IPS-20b (cell line): ENCODE results near the gene OTOGL.

Experiments
- H3K27ac ChIP-seq: one replicate; pipeline ENCODE4 v1.5.1; 2013; ENCODE audit warnings: low read length
- H3K27me3 ChIP-seq: 2 replicates; pipeline ENCODE4 v1.6.1; 2013; ENCODE audit warnings: mild to moderate bottlenecking, low read length, inconsistent platforms; ENCODE audit not compliant: insufficient read depth
- H3K36me3 ChIP-seq: 2 replicates; pipeline ENCODE4 v1.6.1; 2013; ENCODE audit warnings: low read depth, mild to moderate bottlenecking, inconsistent platforms, low read length, moderate library complexity; ENCODE audit not compliant: insufficient read depth
- H3K4me1 ChIP-seq: 2 replicates; pipeline ENCODE4 v1.6.1; 2013; ENCODE audit warnings: mild to moderate bottlenecking, control low read depth, inconsistent platforms, low read length, moderate library complexity; ENCODE audit not compliant: insufficient read depth
- H3K4me3 ChIP-seq: 2 replicates; pipeline ENCODE4 v1.5.1; 2013; ENCODE audit warnings: mild to moderate bottlenecking, low read length, inconsistent platforms
- H3K9ac ChIP-seq: 2 replicates; pipeline ENCODE4 v1.6.1; 2013; ENCODE audit warnings: low read depth, mild to moderate bottlenecking, inconsistent platforms, low read length, moderate library complexity
- H3K9me3 ChIP-seq: 2 replicates; pipeline ENCODE4 v1.6.1; 2013; ENCODE audit warnings: mild to moderate bottlenecking, low read depth, low read length, inconsistent platforms; ENCODE audit not compliant: insufficient read depth

OTOGL gene

DNA sequence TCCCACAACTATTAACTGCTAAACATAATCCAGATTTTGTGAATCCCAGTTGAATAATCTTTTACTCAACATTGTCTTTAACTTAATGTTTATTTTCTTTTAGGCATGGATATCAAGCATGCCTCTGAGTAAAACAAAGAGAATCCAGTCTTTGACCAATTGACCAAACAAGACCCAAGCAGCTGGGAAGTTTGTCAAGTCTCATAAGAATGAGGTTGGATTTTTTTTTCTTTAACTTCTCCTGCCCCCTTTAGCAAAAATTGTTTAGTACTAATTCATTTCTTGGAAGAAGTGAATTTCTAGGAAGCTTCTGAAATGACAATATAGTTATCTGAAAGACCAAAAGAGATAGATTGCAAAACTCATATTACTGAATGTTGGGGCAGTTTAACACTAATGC lies 89.9 kb downstream of the OTOGL start:
- Histone ChIP-seq H3K36me3 (no peaks in the 10 kb centered on the region), H3K27ac (no peak overlapping the region), H3K4me3 (no peak overlapping the region), H3K9me3 (no peaks in the 10 kb centered on the region), H3K27me3 (no peaks in the 10 kb centered on the region), H3K4me1 (peaks cover 4% of the 10 kb centered on the region; the same call in 1 of the 2 replicates), H3K9ac (no peak overlapping the region)

- Histone ChIP-seq H3K4me1 (peaks cover 4% of the 10 kb centered on the region; the same call in 1 of the 2 replicates), H3K9ac (no peak overlapping the region), H3K27me3 (no peaks in the 10 kb centered on the region), H3K27ac (no peak overlapping the region), H3K4me3 (no peak overlapping the region), H3K9me3 (no peaks in the 10 kb centered on the region), H3K36me3 (no peaks in the 10 kb centered on the region)
Observed at GRCh38 chr12:80190001-80190400, 90.7 kb downstream of the OTOGL start.

DNA sequence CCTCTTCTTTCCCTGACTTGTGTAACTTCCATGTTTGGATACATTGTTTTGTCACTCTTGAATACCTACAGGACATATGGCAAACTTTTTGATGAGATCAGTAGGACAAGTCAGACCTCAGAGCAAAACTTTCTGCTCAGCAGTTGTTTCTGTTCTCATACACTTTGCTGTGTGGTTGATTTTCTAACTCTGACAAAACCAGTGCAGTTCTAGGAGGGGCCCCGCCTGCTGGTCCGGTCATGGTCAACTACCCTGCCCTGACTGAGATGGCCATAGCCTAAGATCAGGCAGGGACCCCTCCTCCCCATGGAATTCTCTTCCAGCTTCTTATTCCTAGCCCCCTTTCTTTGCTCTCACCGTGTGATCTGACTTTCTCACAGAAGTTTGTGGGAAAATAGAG lies 92.8 kb downstream of the OTOGL start:
- Histone ChIP-seq H3K36me3 (no peaks in the 10 kb centered on the region), H3K9ac (0 out of 2 replicates have a peak overlapping the region, but pooled peaks have one; percentile 17), H3K9me3 (no peaks in the 10 kb centered on the region), H3K27ac (no peak overlapping the region), H3K4me3 (no peak overlapping the region), H3K27me3 (no peaks in the 10 kb centered on the region), H3K4me1 (peaks cover 4% of the 10 kb centered on the region; the same call in 1 of the 2 replicates)

DNA sequence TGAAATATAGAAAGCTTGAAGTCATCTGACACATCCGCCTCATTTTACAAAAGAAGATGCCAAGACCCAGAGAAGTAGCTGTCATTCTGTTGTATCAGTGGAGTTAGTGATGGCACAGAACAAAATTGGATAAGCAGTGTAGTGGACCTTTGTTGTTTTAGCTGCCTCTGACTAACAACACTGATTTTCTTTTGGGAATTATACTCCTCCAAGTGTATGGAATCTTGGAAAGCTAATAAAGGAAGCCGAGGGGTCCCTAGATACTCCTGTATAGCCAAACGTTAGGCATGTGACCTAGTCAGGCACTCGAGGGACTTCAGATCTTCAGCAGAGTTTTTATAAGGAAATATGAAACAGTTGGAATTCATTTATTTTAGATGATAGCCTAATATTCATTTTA lies 94.5 kb downstream of the OTOGL start:
- no peaks in the 10 kb centered on the region for H3K9me3 ChIP-seq
- H3K4me3 ChIP-seq, result no peak overlapping the region
- H3K9ac ChIP-seq, result no peak overlapping the region
- H3K4me1 ChIP-seq, result peaks cover 4% of the 10 kb centered on the region; the same call in 1 of the 2 replicates
- H3K36me3 ChIP-seq, result no peaks in the 10 kb centered on the region
- H3K27me3 ChIP-seq, result no peaks in the 10 kb centered on the region
- no peak overlapping the region for H3K27ac ChIP-seq

- Histone ChIP-seq H3K9ac (no peak overlapping the region), H3K4me3 (no peak overlapping the region), H3K27me3 (no peaks in the 10 kb centered on the region), H3K9me3 (no peaks in the 10 kb centered on the region), H3K27ac (no peak overlapping the region), H3K36me3 (no peaks in the 10 kb centered on the region), H3K4me1 (peaks cover 4% of the 10 kb centered on the region; the same call in 1 of the 2 replicates)
Observed at GRCh38 chr12:80195074-80195726, 95.9 kb downstream of the OTOGL start.

DNA sequence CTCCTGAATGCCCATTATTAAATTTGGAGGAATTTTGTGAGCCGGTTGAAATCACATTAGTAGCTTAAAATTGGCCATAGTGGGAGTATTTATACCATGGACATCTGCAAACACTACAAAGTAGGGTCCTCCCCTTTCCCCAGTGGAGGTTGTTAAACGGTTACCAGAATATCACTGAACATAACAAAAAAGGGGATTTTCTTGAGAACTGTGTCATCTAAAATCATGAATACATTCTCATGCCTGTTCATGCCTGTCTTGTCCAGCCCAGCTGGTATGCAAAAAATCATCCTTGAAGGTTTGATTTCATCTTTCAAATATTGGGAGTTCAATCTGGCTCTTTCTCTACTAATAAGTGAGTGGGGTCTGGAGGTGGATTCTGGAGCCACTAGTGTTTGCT lies 96.4 kb downstream of the OTOGL start:
- no peak overlapping the region for H3K27ac ChIP-seq
- H3K9ac ChIP-seq, result no peak overlapping the region
- H3K36me3 ChIP-seq, result no peaks in the 10 kb centered on the region
- H3K4me1 ChIP-seq, result peaks cover 4% of the 10 kb centered on the region; the same call in 1 of the 2 replicates
- no peaks in the 10 kb centered on the region for H3K27me3 ChIP-seq
- H3K4me3 ChIP-seq, result no peak overlapping the region
- no peaks in the 10 kb centered on the region for H3K9me3 ChIP-seq

GRCh38 chr12:80196419-80196818 lies 97.1 kb downstream of the OTOGL start:
- no peaks in the 10 kb centered on the region for H3K27me3 ChIP-seq
- H3K4me3 ChIP-seq, result no peak overlapping the region
- H3K4me1 ChIP-seq, result peaks cover 4% of the 10 kb centered on the region; the same call in 1 of the 2 replicates
- no peak overlapping the region for H3K27ac ChIP-seq
- H3K9ac ChIP-seq, result no peak overlapping the region
- no peaks in the 10 kb centered on the region for H3K9me3 ChIP-seq
- no peaks in the 10 kb centered on the region for H3K36me3 ChIP-seq

GRCh38 chr12:80198782-80199337 lies 99.5 kb downstream of the OTOGL start:
- no peak overlapping the region for H3K9ac ChIP-seq
- H3K27ac ChIP-seq, result no peak overlapping the region
- H3K36me3 ChIP-seq, result no peaks in the 10 kb centered on the region
- H3K27me3 ChIP-seq, result no peaks in the 10 kb centered on the region
- H3K4me1 ChIP-seq, result peaks cover 5% of the 10 kb centered on the region; the same call in 1 of the 2 replicates
- H3K4me3 ChIP-seq, result no peak overlapping the region
- H3K9me3 ChIP-seq, result no peaks in the 10 kb centered on the region

DNA sequence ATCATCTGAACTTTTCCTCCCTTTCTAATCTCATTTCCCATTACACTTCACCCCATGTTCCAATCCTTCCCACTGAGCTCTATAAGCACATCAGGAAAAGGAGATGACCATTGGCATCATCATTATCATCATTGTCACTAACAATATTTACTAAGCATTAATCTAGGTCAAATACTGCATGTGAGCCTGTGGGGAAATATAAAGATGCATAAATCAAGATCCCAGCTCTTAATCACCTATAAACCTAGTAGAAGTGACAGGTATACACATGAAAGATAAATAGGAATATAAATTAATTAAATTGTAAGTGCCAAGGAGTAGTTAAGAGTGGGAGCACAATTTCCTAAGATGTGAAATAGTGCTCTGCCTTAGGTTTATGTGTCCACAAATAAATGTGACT lies 100.6 kb downstream of the OTOGL start:
- Histone ChIP-seq H3K9ac (no peak overlapping the region), H3K4me1 (peaks cover 5% of the 10 kb centered on the region; the same call in 1 of the 2 replicates), H3K4me3 (no peak overlapping the region), H3K9me3 (no peaks in the 10 kb centered on the region), H3K27me3 (no peaks in the 10 kb centered on the region), H3K36me3 (no peaks in the 10 kb centered on the region), H3K27ac (no peak overlapping the region)

GRCh38 chr12:80200414-80200813 lies 101.1 kb downstream of the OTOGL start:
- Histone ChIP-seq H3K4me1 (peaks cover 5% of the 10 kb centered on the region; the same call in 1 of the 2 replicates), H3K36me3 (no peaks in the 10 kb centered on the region), H3K9me3 (no peaks in the 10 kb centered on the region), H3K27me3 (no peaks in the 10 kb centered on the region), H3K4me3 (no peak overlapping the region), H3K9ac (no peak overlapping the region), H3K27ac (no peak overlapping the region)

- no peaks in the 10 kb centered on the region for H3K9me3 ChIP-seq
- no peak overlapping the region for H3K4me3 ChIP-seq
- H3K4me1 ChIP-seq, result peaks cover 5% of the 10 kb centered on the region; the same call in 1 of the 2 replicates
- no peaks in the 10 kb centered on the region for H3K36me3 ChIP-seq
- no peak overlapping the region for H3K27ac ChIP-seq
- no peak overlapping the region for H3K9ac ChIP-seq
- H3K27me3 ChIP-seq, result no peaks in the 10 kb centered on the region
Observed at GRCh38 chr12:80201908-80202307, 102.6 kb downstream of the OTOGL start.

DNA sequence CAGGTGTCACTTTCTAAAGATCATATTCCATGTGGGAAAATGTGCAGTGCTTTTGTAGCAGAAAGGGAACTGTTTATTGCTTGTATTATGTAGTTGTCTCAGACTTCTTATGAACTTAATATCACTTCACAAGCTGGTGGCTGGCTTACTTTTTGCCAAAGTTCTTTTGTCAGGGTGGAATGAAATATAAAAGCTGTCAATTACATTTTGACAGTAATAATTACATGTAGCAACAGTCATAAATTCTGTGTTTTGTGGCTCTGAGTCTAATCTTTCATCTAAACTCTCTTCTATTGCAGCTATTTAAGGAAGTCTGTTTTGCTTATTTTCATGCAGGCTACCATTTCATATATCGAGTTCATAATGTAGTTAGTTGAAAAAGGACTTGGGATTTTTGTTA lies 106.6 kb downstream of the OTOGL start:
- Histone ChIP-seq H3K4me1 (peaks cover 5% of the 10 kb centered on the region; the same call in 1 of the 2 replicates), H3K9ac (no peak overlapping the region), H3K27ac (no peak overlapping the region)

More for the DNA sequence above, 106.6 kb downstream of the OTOGL start:
- H3K9me3 ChIP-seq, result no peaks in the 10 kb centered on the region
- H3K4me3 ChIP-seq, result no peak overlapping the region
- no peaks in the 10 kb centered on the region for H3K27me3 ChIP-seq
- H3K36me3 ChIP-seq, result no peaks in the 10 kb centered on the region
